ENCODE measurements around the gene NXPE4.

GRCh38 chr11:114622858-114623257, 27.3 kb upstream of the NXPE4 start:
- no peak for TF ChIP-seq FIP1L1 (IDR thresholded peaks at IDR 0.05; ENCODE audit: low read depth, low read length, poor library complexity, severe bottlenecking)
- no peak for TF ChIP-seq DPF2 (IDR thresholded peaks at IDR 0.05)
- TF ChIP-seq USF2 (CRISPR knock-in tag; IDR thresholded peaks at IDR 0.05): no peak
- TF ChIP-seq POLR2AphosphoS5 (IDR thresholded peaks at IDR 0.05; ENCODE audit: control insufficient read depth, insufficient read depth, low read depth, low read length): no peak
- TF ChIP-seq CTCFL (IDR thresholded peaks at IDR 0.05; ENCODE audit: borderline replicate concordance, insufficient read depth, low read depth, low read length, poor library complexity, severe bottlenecking): no peak
- TF ChIP-seq ZNF592 (IDR thresholded peaks at IDR 0.05): no peak
- no peak for TF ChIP-seq NFYB (IDR thresholded peaks at IDR 0.05; ENCODE audit: extremely low read depth, insufficient read length)
- TF ChIP-seq HCFC1 (IDR thresholded peaks at IDR 0.05; ENCODE audit: low read depth, low read length): no peak
- TF ChIP-seq TSHZ1 (CRISPR knock-in tag; IDR thresholded peaks at IDR 0.05): no peak
- TF ChIP-seq DNMT1 (IDR thresholded peaks at IDR 0.05): no peak
- no peak for TF ChIP-seq POLR2A (conservative IDR thresholded peaks at IDR 0.05)
- TF ChIP-seq BCLAF1 (IDR thresholded peaks at IDR 0.05; ENCODE audit: borderline replicate concordance in 1 of 2, control insufficient read depth in 1 of 2, low read depth in 2 of 2, low read length in 1 of 2): no peak

All from K562 (cell line).